GF-D8 (cell line): Measurements from ENCODE around the gene RNF2.

Experiments
- DNase-seq: peaks from one replicate; lab custom pipeline; 2025; lab: John Stamatoyannopoulos, UW

Gene RNF2

GRCh38 chr1:185096531-185096930 is 51.2 kb downstream of the RNF2 start:
- DNase-seq: no peak

GRCh38 chr1:185104083-185104482 is 58.7 kb downstream of the RNF2 start:
- DNase-seq: no peak

- no peak for DNase-seq
These were observed 59.8 kb downstream of the RNF2 start for GRCh38 chr1:185105121-185105520.

GRCh38 chr1:185108321-185108720 is 63.0 kb downstream of the RNF2 start:
- DNase-seq: no peak

GRCh38 chr1:185110145-185110544 is 64.8 kb downstream of the RNF2 start:
- DNase-seq: no peak

- DNase-seq: no peak
These were observed 66.5 kb downstream of the RNF2 start for GRCh38 chr1:185111873-185112272.

- no peak for DNase-seq
These were observed 67.0 kb downstream of the RNF2 start for GRCh38 chr1:185112356-185112755.

GRCh38 chr1:185129708-185130107 is 84.3 kb downstream of the RNF2 start:
- DNase-seq: no peak

GRCh38 chr1:185132534-185132933 is 87.2 kb downstream of the RNF2 start:
- DNase-seq: no peak

- DNase-seq: no peak
These were observed 92.7 kb downstream of the RNF2 start for GRCh38 chr1:185137896-185138545.

GRCh38 chr1:185139246-185139645 is 93.9 kb downstream of the RNF2 start:
- no peak for DNase-seq

GRCh38 chr1:185144233-185144632 is 98.9 kb downstream of the RNF2 start:
- DNase-seq: no peak

- no peak for DNase-seq
These were observed 105.9 kb downstream of the RNF2 start for GRCh38 chr1:185151215-185151614.
